GM21723 (cell line): ENCODE measurements around the gene NDUFA6.
"Not testable (repeated sequence)": the region's sequence is repeated elsewhere in the genome, so short reads cannot be mapped to it uniquely, and the experiment has no call there.

Experiments
- ATAC-seq: cut with Tn5 transposase; IDR thresholded peaks from one replicate; pipeline ENCODE4 v1.9.1; 2021; ENCODE audit warnings: mild to moderate bottlenecking, moderate library complexity; ENCODE audit not compliant: unreplicated experiment

NDUFA6 gene

GRCh38 chr22:42090596-42091454 lies at the start of gene NDUFA6:
TSS of gene NDUFA6 (minus strand) at chr22:42090772. CDS start at chr22:42090744, 28 bp downstream.
- peak; percentile 93 for ATAC-seq

DNA sequence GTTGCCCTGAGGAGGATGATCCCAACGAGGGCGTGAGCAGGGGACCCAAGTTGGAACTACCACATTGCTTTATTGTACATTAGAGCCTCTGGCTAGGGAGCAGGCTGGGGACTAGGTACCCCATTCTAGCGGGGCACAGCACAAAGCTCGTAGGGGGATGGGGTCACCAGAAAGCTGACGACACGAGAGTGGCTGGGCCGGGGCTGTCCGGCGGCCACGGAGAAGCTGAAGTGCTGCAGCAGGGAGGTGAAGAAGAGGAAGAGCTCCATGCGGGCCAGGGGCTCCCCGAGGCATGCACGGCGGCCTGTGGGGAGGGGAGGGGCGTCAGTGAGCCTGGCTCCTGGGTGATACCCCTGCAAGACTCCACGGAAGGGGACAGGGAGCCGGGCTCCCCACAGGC lies 49.6 kb upstream of the NDUFA6 start:
- ATAC-seq: not testable (repeated sequence)

DNA sequence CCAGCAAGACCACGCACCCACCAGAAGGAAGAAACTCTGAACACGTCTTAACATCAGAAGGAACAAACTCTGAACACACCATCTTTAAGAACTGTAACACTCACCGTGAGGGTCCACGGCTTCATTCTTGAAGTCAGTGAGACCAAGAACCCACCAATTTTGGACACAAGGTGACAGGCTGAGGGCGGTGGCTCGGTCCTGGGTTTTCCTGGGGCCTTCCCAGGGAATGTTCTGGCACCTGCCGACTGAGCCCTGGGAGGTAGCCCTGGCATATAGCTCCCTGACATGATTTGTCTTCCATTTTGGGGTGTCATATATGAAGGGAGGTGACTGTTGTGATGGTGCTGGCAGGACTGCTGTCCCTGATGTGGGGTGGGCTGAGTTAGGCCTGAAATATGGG lies 48.9 kb upstream of the NDUFA6 start:
- not testable (repeated sequence) for ATAC-seq

DNA sequence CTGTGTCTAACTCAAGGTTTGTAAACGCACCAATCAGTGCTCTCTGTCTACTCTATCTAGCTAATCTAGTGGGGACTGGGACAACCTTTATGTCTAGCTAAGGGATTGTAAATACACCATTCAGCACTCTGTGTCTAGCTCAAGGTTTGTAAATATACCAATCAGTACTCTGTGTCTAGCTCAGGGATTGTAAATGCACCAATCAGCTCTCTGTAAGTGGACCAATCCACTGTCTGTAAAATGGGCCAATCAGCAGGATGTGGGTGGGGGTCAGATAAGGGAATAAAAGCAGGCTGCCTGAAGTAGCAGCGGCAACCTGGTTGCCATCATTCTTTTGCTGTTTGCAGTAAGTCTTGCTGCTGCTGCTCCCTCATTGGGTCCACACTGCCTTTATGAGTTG lies 48.4 kb upstream of the NDUFA6 start:
- no peak for ATAC-seq

GRCh38 chr22:42138122-42138770 lies 47.7 kb upstream of the NDUFA6 start:
- no peak for ATAC-seq

GRCh38 chr22:42135688-42136087 lies 45.1 kb upstream of the NDUFA6 start:
- ATAC-seq: not testable (repeated sequence)

DNA sequence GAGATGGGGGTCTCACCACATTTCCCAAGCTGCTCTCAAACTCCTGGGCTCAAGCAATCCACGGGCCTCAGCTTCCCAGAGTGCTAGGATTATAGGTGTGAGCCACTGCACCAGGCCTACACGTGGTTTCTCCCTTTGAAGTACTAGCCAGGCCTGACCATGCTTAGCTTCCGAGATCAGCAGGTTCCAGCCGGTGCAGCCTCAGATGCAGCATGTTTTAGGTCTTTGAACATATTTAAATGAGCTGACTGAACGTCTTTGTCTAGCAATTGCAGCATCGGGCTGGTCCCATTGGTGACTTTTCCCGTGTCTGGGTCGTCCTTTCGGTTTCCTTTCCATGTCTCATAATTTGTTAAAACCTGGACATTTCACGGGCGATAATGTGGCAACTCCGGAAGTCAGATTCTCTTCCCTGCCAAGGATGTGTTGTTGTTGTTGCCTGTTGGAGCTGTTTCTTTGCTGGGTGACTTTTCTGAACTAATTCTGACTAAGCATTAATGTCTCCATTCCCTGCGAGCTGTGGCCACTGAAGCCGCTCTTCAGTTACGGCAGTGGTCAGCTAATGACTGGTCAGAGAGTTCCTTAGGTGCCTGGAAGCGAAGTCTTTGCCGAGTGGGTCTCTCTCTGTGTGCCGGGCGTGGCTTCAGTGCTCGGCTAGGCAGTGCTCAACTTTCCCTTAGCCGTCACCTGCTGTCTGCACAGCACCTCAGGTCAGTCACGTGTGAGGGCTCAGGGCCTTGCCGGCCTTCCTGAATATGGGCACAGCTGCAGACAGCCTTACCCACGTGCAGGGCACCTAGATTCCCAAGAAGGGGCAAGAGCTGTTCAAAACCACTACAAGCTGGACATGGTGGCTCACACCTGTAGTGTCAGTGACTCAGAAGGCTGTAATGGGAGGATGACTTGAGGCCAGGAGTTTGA lies 43.8 kb upstream of the NDUFA6 start:
- no peak for ATAC-seq

GRCh38 chr22:42132457-42132856 lies 41.9 kb upstream of the NDUFA6 start:
- ATAC-seq: no peak

GRCh38 chr22:42131562-42131961 lies 41.0 kb upstream of the NDUFA6 start:
- ATAC-seq: no peak

GRCh38 chr22:42130639-42131431 lies 40.3 kb upstream of the NDUFA6 start, which contains the start of gene CYP2D6:
TSS of gene CYP2D6 (minus strand) at chr22:42130810. CDS start at chr22:42130791, 19 bp downstream.
- ATAC-seq: not testable (repeated sequence)

- ATAC-seq: not testable (repeated sequence)
Measured at GRCh38 chr22:42130182-42130581, 39.6 kb upstream of the NDUFA6 start.

DNA sequence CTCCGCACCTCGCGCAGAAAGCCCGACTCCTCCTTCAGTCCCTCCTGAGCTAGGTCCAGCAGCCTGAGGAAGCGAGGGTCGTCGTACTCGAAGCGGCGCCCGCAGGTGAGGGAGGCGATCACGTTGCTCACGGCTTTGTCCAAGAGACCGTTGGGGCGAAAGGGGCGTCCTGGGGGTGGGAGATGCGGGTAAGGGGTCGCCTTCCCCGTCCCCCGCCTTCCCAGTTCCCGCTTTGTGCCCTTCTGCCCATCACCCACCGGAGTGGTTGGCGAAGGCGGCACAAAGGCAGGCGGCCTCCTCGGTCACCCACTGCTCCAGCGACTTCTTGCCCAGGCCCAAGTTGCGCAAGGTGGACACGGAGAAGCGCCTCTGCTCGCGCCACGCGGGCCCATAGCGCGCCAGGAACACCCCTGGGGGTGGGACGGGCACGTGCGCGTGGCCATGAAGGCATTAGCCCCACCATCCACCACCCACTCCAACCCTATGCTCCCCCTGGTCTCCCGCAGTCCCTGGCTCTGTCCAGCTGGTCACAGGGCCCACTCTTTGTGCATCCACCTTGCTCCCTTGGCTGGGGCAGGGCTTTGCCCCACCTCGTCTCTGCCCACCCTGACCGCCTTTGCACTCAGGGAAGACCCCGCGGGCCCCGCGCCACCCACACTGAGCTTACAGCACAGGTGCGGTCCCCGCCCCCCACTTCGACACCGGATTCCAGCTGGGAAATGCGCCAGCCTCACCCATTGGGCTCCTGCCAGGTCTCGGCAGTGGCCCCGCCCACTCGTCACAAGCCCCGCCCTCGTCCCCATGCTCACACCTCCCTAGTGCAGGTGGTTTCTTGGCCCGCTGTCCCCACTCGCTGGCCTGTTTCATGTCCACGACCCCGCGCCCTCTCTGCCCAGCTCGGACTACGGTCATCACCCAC lies 38.5 kb upstream of the NDUFA6 start:
- not testable (repeated sequence) for ATAC-seq

DNA sequence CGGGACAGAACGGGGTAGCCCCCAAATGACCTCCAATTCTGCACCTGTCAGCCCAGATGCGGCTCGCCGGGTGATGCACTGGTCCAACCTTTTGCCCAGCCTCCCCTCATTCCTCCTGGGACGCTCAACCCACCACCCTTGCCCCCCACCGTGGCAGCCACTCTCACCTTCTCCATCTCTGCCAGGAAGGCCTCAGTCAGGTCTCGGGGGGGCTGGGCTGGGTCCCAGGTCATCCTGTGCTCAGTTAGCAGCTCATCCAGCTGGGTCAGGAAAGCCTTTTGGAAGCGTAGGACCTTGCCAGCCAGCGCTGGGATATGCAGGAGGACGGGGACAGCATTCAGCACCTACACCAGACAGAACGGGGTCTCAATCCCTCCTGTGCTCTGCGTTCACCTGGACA lies 37.4 kb upstream of the NDUFA6 start:
- not testable (repeated sequence) for ATAC-seq

- no peak for ATAC-seq
Measured at GRCh38 chr22:42127606-42128005, 37.0 kb upstream of the NDUFA6 start.

DNA sequence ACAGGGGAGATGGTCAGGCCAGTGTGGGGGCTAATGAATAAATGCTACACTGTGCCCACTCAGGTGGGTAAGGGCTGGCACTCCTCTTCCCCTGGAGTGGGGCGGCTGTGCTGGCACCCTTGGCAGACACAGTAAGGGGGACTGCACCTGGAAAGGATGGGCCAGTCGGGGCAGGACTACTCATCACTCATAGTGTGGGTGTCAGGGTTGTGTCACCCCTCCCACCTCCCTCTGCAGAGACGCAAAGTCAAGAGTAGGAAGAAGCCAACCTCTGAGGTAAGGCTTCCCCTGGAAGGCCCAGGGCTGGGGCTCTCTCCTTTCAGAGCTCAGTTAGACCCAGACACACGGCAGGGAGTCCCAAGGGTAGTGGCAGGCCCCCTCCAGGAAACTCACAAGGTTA lies 33.0 kb upstream of the NDUFA6 start:
- not testable (repeated sequence) for ATAC-seq

GRCh38 chr22:42120231-42121021 lies 29.9 kb upstream of the NDUFA6 start:
- ATAC-seq: not testable (repeated sequence)

DNA sequence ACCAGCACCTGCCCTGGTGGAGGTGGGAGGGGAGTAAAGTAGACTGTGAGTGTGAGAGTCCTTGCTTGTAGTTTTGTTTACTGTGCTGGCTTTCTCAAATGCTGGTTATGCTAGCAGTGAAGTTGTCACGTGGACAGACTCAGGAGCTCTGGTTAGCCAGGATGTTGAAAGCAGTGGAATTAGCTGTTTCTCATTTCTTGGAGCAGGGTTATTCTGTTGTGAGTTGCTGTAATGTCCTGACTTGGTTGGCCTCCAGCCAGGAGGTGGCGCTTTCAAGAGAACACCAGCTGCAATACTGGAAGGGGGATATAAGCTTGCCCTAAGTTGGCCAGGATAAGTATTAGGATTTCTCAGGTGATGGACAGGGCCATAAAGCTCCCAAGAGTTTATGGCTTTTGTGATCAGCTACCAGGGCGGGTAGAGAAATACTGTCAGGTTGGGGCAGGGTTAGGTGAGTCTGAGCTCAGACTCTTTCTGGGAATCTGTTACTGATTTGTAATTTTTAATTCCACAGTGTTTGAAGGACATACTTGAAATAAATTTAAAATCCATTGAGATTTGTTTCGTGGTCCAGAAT lies 26.4 kb upstream of the NDUFA6 start:
- no peak for ATAC-seq

- not testable (repeated sequence) for ATAC-seq
Measured at GRCh38 chr22:42115420-42115830, 24.9 kb upstream of the NDUFA6 start.
